Measurements from ENCODE around the gene RBM38. TPM values are rescaled to one million over a fixed set of nuclear protein-coding genes. Genes with fewer than 3 reads are reported as not detected.

The RBM38 gene
- total and polyA plus RNA-seq, 9 of the 15 experiments (the other 6 are each of a cell fraction or from before 2014, with no cell fraction given): 0.28 to 82.4 (median 33.2) TPM

- TF ChIP-seq YY1 (IDR thresholded peaks at IDR 0.05; ENCODE audit: borderline replicate concordance in 1 of 3, control insufficient read depth in 1 of 3, extremely low read depth in 1 of 3, insufficient read depth in 3 of 3, insufficient read length in 1 of 3, insufficient replicate concordance in 2 of 3, low read depth in 1 of 3, low read length in 2 of 3) (no peak), BDP1 (IDR thresholded peaks at IDR 0.05; ENCODE audit: insufficient read depth, insufficient read length) (no peak), ILK (tag; IDR thresholded peaks at IDR 0.05; ENCODE audit: borderline replicate concordance, low read depth) (no peak), MTA1 (IDR thresholded peaks at IDR 0.05; ENCODE audit: borderline replicate concordance) (peak; percentile 68; the same call in 1 of the 2 replicates), FOXO4 (CRISPR knock-in tag; IDR thresholded peaks at IDR 0.05) (no peak), SMARCC2 (IDR thresholded peaks at IDR 0.05; ENCODE audit: low read depth) (no peak), ZNF253 (CRISPR knock-in tag; conservative IDR thresholded peaks at IDR 0.05) (no peak), TGIF2 (CRISPR knock-in tag; IDR thresholded peaks at IDR 0.05) (no peak), SMARCB1 (IDR thresholded peaks at IDR 0.05; ENCODE audit: insufficient read length, low read depth) (no peak), MAFF (IDR thresholded peaks at IDR 0.05; ENCODE audit: low read length) (no peak), TAF9B (IDR thresholded peaks at IDR 0.05; ENCODE audit: partially characterized antibody) (peak; percentile 60), U2AF1 (optimal IDR thresholded peaks at IDR 0.05; ENCODE audit: low read depth, low read length) (no peak), ZNF23 (CRISPR knock-in tag; IDR thresholded peaks at IDR 0.05) (no peak), CUX1 (CRISPR knock-in tag; IDR thresholded peaks at IDR 0.05) (peak; percentile 63; the same call in 1 of the 2 replicates), NFIX (CRISPR knock-in tag; IDR thresholded peaks at IDR 0.05; ENCODE audit: low read depth) (no peak), PHF20 (IDR thresholded peaks at IDR 0.05; ENCODE audit: partially characterized antibody) (no peak), TSC22D4 (tag; IDR thresholded peaks at IDR 0.05) (no peak), PHF21A (IDR thresholded peaks at IDR 0.05; ENCODE audit: borderline replicate concordance, low read depth) (no peak), FOXK1 (CRISPR knock-in tag; IDR thresholded peaks at IDR 0.05; ENCODE audit: borderline replicate concordance) (no peak), SIN3A (IDR thresholded peaks at IDR 0.05; ENCODE audit: borderline replicate concordance in 2 of 2, control insufficient read depth in 1 of 2, low read depth in 2 of 2, low read length in 2 of 2) (no peak), TRIM24 (IDR thresholded peaks at IDR 0.05) (peak; percentile 36 to 49; a peak in 1 of 4 replicates)
Observed at GRCh38 chr20:57389695-57390603, 1.2 kb upstream of the RBM38 start (continued).
